Heart right ventricle (tissue), 16 donors: ENCODE results near the gene DPEP1. TPM values are rescaled to one million over a fixed set of nuclear protein-coding genes. Genes with fewer than 3 reads are reported as not detected.
"Not testable (repeated sequence)": the region's sequence is repeated elsewhere in the genome, so short reads cannot be mapped to it uniquely, and the experiment has no call there.

Source experiments
- ATAC-seq, 8 donors: fragments of 200-7000 bp; cut with Tn5 transposase; one replicate each; pipeline ENCODE4 v1.9.1; 2020; ENCODE audit warnings: mild to moderate bottlenecking in 8 of 8, moderate library complexity in 8 of 8, moderate number of reproducible peaks in 1 of 8
- DNase-seq, 2 donors: peaks; one replicate each; pipeline ENCODE4 v3.0.0-alpha.2; 2020
- H3K27ac ChIP-seq, 10 donors: fragments of 200-600 bp; sonication (generic) in 2 of 10; one replicate each; pipeline versions ENCODE4 v1.5.0 to v1.8.0; 2020 to 2022; ENCODE audit warnings: mild to moderate bottlenecking in 3 of 10
- H3K27me3 ChIP-seq, 7 donors: fragments of 200-600 bp; one replicate each; pipeline ENCODE4 v1.8.0; 2021 to 2022; ENCODE audit warnings: mild to moderate bottlenecking in 2 of 7
- H3K36me3 ChIP-seq, 9 donors: fragments of 200-600 bp; sonication (generic) in 1 of 9; one replicate each; pipeline versions ENCODE4 v1.5.0 to v1.8.0; 2020 to 2022; ENCODE audit warnings: mild to moderate bottlenecking in 2 of 9
- H3K4me1 ChIP-seq, 9 donors: fragments of 200-600 bp; sonication (generic) in 1 of 9; one replicate each; pipeline versions ENCODE4 v1.5.0 to v1.8.0; 2020 to 2022; ENCODE audit warnings: mild to moderate bottlenecking in 4 of 9
- H3K4me3 ChIP-seq, 10 donors: fragments of 200-600 bp; sonication (generic) in 2 of 10; one replicate each; pipeline versions ENCODE4 v1.5.0 to v1.8.0; 2020 to 2022; ENCODE audit warnings: mild to moderate bottlenecking in 7 of 10, moderate library complexity in 2 of 10
- H3K9me3 ChIP-seq, 11 donors: fragments of 200-600 bp in 10 of 11; sonication (generic) in 2 of 11; one replicate each; pipeline versions ENCODE4 v1.5.0 to v1.8.0; 2013 to 2022; ENCODE audit warnings: mild to moderate bottlenecking in 2 of 11, control low read depth in 1 of 11, moderate library complexity in 1 of 11
- CTCF ChIP-seq, 9 donors: fragments of 200-600 bp; sonication (generic) in 2 of 9; IDR thresholded peaks; one replicate each; pipeline versions ENCODE4 v1.5.0 to v1.8.0; 2021 to 2022; ENCODE audit warnings: antibody characterized with exemption in 9 of 9, mild to moderate bottlenecking in 5 of 9, moderate library complexity in 1 of 9
- WGBS, 2 donors: extraction: QIAGEN DNeasy Blood & Tissue Kit; methylation state at CpG; one replicate each; pipeline ENCODE4 v1.1.7; 2013; ENCODE audit warnings: inconsistent platforms in 1 of 2; 5-methylcytosine and 5-hydroxymethylcytosine counted together
- intact Hi-C, 10 donors: fragments of 100-400 bp; cut with DNase I; formaldehyde crosslinking; loops; one replicate each; pipeline versions ENCODE4 v1.11.1 to v1.14.2; 2022
- polyA plus RNA-seq, 2 donors: library from polyadenylated mRNA; stranded (reverse); fragments of 200-250 nt; gene quantifications; one replicate each; pipeline ENCODE4 v1.2.3, GENCODE V29; 2013
- total RNA-seq, 10 donors: library from RNA; stranded (reverse); fragmentation: NEBNext Ultra II Directional in 3 of 10; extraction: Animal tissue kit (Norgen Biotek cat#: 25700) in 3 of 10; gene quantifications; one replicate each; pipeline versions ENCODE4 v1.2.1 to v1.2.4, GENCODE V29; 2021 to 2023
- donor health status: Arrhythmogenic right ventricular cardiomyopathy.
- donor health status: ischemic (EF 13 %, LVEDD 7.1; RV severe dilation, severe dysfunction).
- donor health status: healthy with polysubstance abuse.
- donor health status: DM: no; HTN: yes; CAD: no.
- donor health status: DM: no; HTN: no; CAD: no.
- donor health status: ischemic (EF 25% LVEDD 6.9; RV normal size, moderate dysfunction).
- donor health status: ischemic (EF 25% LVEDD 5.7; RV mildly dilated, moderate dysfunction).
- donor health status: healthy.
- donor health status: DM: yes; HTN: yes; CAD: no.
- donor health status: Ischemic cardiomyopathy.
- donor health status: ischemic (EF 35%, LVEDD 5.7; RV mildly dilated, moderate dysfunction).
- donor health status: nonischemic (EF 11% LVEDD 7.7; RV severe dilation, severe dysfunction).
- donor health status: DM: yes; HTN: yes; CAD: no.
- donor health status: PGD.
- donor health status: ischemic (EF 29% LVEDD 5.4; RV normal size, mild dysfunction).
- donor health status: nonischemic (EF 23%, LVEDD 6.1; RV moderate dilation, normal function).

DPEP1 gene
- total and polyA plus RNA-seq, 12 donors = 0.09 TPM; not detected in 11

- no peak overlapping the region for H3K27ac ChIP-seq
- DNase-seq = no peak
- WGBS, 2 donors = 84 to 87% methylated on average over 9 of the region's 9 CpGs
These were observed 54.2 kb downstream of the DPEP1 start for GRCh38 chr16:89667633-89668032.

GRCh38 chr16:89668790-89669158 lies 55.3 kb downstream of the DPEP1 start:
- 72 to 78% methylated on average over 5 of the region's 5 CpGs for WGBS, 2 donors
- Histone ChIP-seq H3K36me3 (peaks cover 0 to 11% (median 0%) of the 10 kb centered on the region in 9 donors), H3K27ac (no peak overlapping the region), H3K9me3 (peaks cover 0 to 6% (median 0%) of the 10 kb centered on the region in 11 donors), H3K27me3 (no peaks in the 10 kb centered on the region), H3K4me3 (no peak overlapping the region), H3K4me1 (peaks cover 0 to 4% (median 0%) of the 10 kb centered on the region in 9 donors)
- ATAC-seq (no peak), DNase-seq (no peak)
- no peak for TF ChIP-seq CTCF (IDR thresholded peaks at IDR 0.05)
- intact Hi-C loops = no loop called here

More at GRCh38 chr16:89667633-89668032, 54.2 kb downstream of the DPEP1 start:
- no peaks in the 10 kb centered on the region for H3K27me3 ChIP-seq
- no peak overlapping the region for H3K4me3 ChIP-seq
- H3K4me1 ChIP-seq = no peaks in the 10 kb centered on the region
- ATAC-seq = no peak
- TF ChIP-seq CTCF (IDR thresholded peaks at IDR 0.05) = no peak
- peaks cover 0 to 19% (median 0%) of the 10 kb centered on the region in 9 donors for H3K36me3 ChIP-seq
- intact Hi-C loops = no loop called here
- H3K9me3 ChIP-seq = peaks cover 0 to 6% (median 0%) of the 10 kb centered on the region in 11 donors

GRCh38 chr16:89669755-89670154 lies 56.3 kb downstream of the DPEP1 start:
- intact Hi-C loops = no loop called here
- no peak for DNase-seq
- Histone ChIP-seq H3K4me3 (no peak overlapping the region), H3K4me1 (peaks cover 0 to 4% (median 0%) of the 10 kb centered on the region in 9 donors), H3K9me3 (peaks cover 0 to 6% (median 0%) of the 10 kb centered on the region in 11 donors), H3K36me3 (peaks cover 0 to 3% (median 0%) of the 10 kb centered on the region in 9 donors), H3K27me3 (no peaks in the 10 kb centered on the region), H3K27ac (no peak overlapping the region)
- WGBS, 2 donors = 94 to 95% methylated on average over 10 to 13 of the region's 13 CpGs
- no peak for TF ChIP-seq CTCF (IDR thresholded peaks at IDR 0.05)
- ATAC-seq = peak in 1 of 8 donors; percentile 55

GRCh38 chr16:89670496-89671431 lies 57.3 kb downstream of the DPEP1 start:
- ATAC-seq = no peak
- Histone ChIP-seq H3K27me3 (no peaks in the 10 kb centered on the region), H3K9me3 (peaks cover 0 to 6% (median 0%) of the 10 kb centered on the region in 11 donors), H3K4me1 (peaks cover 0 to 4% (median 0%) of the 10 kb centered on the region in 9 donors), H3K4me3 (no peak overlapping the region), H3K27ac (no peak overlapping the region), H3K36me3 (no peaks in the 10 kb centered on the region)
- intact Hi-C loops = no loop called here
- WGBS, 2 donors = 91 to 92% methylated on average over 10 of the region's 10 CpGs
- DNase-seq = no peak
- no peak for TF ChIP-seq CTCF (IDR thresholded peaks at IDR 0.05)

- not testable (repeated sequence) for ATAC-seq, H3K4me1 ChIP-seq
These were observed 58.1 kb downstream of the DPEP1 start for GRCh38 chr16:89671565-89671964.

More at GRCh38 chr16:89671565-89671964, 58.1 kb downstream of the DPEP1 start:
- WGBS, 2 donors = 94% methylated on average over 3 to 4 of the region's 4 CpGs
- H3K9me3 ChIP-seq, H3K36me3 ChIP-seq, intact Hi-C loops, H3K27me3 ChIP-seq, DNase-seq, H3K4me3 ChIP-seq: not testable (repeated sequence)
- H3K27ac ChIP-seq = peak overlapping the region in 1 of 10 donors; percentile 71
